GM12801 (cell line): Measurements from ENCODE around the gene NIBAN1.

Source experiments
- CTCF ChIP-seq: IDR thresholded peaks from one replicate; pipeline ENCODE4 v1.5.1; 2011; ENCODE audit warnings: control low read depth; ENCODE audit not compliant: insufficient read length; ENCODE audit errors: extremely low read depth

Gene NIBAN1

GRCh38 chr1:184982002-184982954 lies 8.0 kb upstream of the NIBAN1 start:
- TF ChIP-seq CTCF: peak; percentile 84

DNA sequence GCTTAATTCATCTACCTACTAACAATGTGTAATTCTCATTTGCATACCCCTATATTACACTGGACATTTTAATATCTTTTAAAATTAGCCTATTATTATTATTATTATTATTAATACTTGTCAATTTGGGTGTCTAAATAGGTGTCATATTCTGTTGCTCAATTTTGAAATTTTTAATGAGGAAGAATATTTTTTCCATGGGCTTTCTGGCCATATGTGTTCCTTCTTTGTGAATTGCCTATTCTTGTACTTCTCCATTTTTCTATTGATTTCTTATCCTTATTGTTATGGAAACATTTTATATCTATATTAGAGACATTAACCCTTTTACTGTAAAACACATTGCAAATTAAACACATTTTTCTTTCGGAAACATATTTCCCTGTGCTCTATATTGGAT lies 6.4 kb upstream of the NIBAN1 start:
- TF ChIP-seq CTCF: no peak

- TF ChIP-seq CTCF: no peak
Observed at GRCh38 chr1:184975208-184975870, 1.0 kb upstream of the NIBAN1 start.

DNA sequence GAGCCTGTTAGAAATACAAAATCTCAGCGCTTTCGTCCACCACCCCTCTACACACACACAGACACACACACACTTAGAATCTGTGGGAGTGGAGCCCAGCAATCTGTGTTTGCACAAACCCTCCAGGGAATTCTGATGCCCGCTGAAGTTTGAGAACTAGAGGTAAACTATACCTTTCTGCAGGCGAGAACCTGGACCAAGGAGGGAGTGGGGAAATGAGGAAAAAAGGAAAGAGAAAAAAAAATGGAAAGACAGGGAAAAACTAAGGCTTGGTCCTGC lies 468 bp upstream of the NIBAN1 start:
- TF ChIP-seq CTCF: no peak

DNA sequence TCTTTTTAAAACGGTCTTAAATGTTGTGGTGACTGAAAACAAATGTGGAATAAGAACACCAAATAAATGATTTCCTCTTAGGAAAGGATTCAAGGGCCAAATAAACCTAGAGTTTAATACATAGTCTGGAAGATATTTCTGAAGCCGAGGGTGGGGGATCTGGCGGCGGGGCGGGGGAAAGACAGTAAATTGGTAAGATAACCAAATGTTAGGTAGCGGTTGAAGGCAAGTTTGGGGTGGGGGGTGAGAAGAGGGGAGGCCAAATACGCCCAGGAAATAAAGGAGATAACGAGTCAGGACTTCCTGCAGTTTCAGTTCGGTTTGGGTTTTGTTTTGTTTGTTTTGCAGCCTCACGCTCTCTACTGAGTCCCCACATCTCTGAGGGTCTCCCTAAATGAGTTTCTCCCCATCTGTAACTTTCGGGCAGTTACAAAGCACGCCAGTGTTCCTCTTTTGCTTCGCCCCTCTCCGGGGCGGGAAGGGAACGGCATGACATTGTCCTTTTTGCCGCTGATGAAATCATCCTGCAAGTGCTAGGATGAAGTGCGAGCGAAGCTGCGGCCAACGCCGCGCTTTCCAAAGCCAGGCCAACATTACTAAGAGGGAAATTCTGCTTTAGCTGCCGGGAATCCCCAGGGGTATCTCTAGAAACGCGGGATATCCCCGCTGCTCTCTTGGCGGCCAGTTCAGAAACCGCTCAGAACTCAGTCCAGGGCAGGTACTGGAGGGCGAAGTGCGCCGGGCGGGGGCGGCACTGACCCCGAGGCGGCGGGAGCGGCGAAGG lies 844 bp downstream of the NIBAN1 start:
- TF ChIP-seq CTCF: no peak

- no peak for TF ChIP-seq CTCF
Observed at GRCh38 chr1:184972315-184973055, 1.8 kb downstream of the NIBAN1 start.
